ENCODE results near the gene MYADM.
"Not testable (repeated sequence)": the region's sequence is repeated elsewhere in the genome, so short reads cannot be mapped to it uniquely, and the experiment has no call there.

MYADM gene

GRCh38 chr19:53867225-53868090, at the start of gene MYADM:
Gene MYADM, plus strand, starts transcription at chr19:53867883. Its CDS starts 5,647 bp downstream, at chr19:53873530.
- peak; percentile 98 for DNase-seq (ENCODE audit: low read depth in 2 of 2)

- no peak for DNase-seq (ENCODE audit: low read depth in 2 of 2)
Measured at GRCh38 chr19:53818756-53819155, 48.9 kb upstream of the MYADM start.

- no peak for DNase-seq (ENCODE audit: low read depth in 2 of 2)
Measured at GRCh38 chr19:53819861-53820260, 47.8 kb upstream of the MYADM start.

GRCh38 chr19:53823380-53824120, 44.1 kb upstream of the MYADM start:
- DNase-seq (ENCODE audit: low read depth in 2 of 2): no peak

GRCh38 chr19:53824134-53824611, 43.5 kb upstream of the MYADM start, which contains the start of gene NLRP12:
Gene NLRP12, minus strand, starts transcription at chr19:53824314. Its CDS starts 140 bp downstream, at chr19:53824174.
- no peak for DNase-seq (ENCODE audit: low read depth in 2 of 2)

- DNase-seq (ENCODE audit: low read depth in 2 of 2): no peak
Measured at GRCh38 chr19:53826876-53827275, 40.8 kb upstream of the MYADM start.

- no peak for DNase-seq (ENCODE audit: low read depth in 2 of 2)
Measured at GRCh38 chr19:53828531-53828930, 39.2 kb upstream of the MYADM start.

- not testable (repeated sequence) for DNase-seq (ENCODE audit: low read depth in 2 of 2)
Measured at GRCh38 chr19:53832861-53833260, 34.8 kb upstream of the MYADM start.

- not testable (repeated sequence) for DNase-seq (ENCODE audit: low read depth in 2 of 2)
Measured at GRCh38 chr19:53838446-53838845, 29.2 kb upstream of the MYADM start.

GRCh38 chr19:53840241-53840640, 27.4 kb upstream of the MYADM start:
- not testable (repeated sequence) for DNase-seq (ENCODE audit: low read depth in 2 of 2)

GRCh38 chr19:53840914-53841313, 26.8 kb upstream of the MYADM start:
- not testable (repeated sequence) for DNase-seq (ENCODE audit: low read depth in 2 of 2)

GRCh38 chr19:53844849-53845246, 22.8 kb upstream of the MYADM start:
- DNase-seq (ENCODE audit: low read depth in 2 of 2): no peak

- no peak for DNase-seq (ENCODE audit: low read depth in 2 of 2)
Measured at GRCh38 chr19:53847555-53847954, 20.1 kb upstream of the MYADM start.

- DNase-seq (ENCODE audit: low read depth in 2 of 2): no peak
Measured at GRCh38 chr19:53849237-53849676, 18.4 kb upstream of the MYADM start.

- no peak for DNase-seq (ENCODE audit: low read depth in 2 of 2)
Measured at GRCh38 chr19:53853707-53854106, 14.0 kb upstream of the MYADM start.

GRCh38 chr19:53864308-53864836, 3.3 kb upstream of the MYADM start:
- DNase-seq (ENCODE audit: low read depth in 2 of 2): no peak

- no peak for DNase-seq (ENCODE audit: low read depth in 2 of 2)
Measured at GRCh38 chr19:53865523-53865917, 2.2 kb upstream of the MYADM start.

GRCh38 chr19:53865918-53866864, 1.5 kb upstream of the MYADM start:
- DNase-seq (ENCODE audit: low read depth in 2 of 2): no peak

GRCh38 chr19:53866865-53867224, 838 bp upstream of the MYADM start:
- DNase-seq (ENCODE audit: low read depth in 2 of 2): no peak

GRCh38 chr19:53868091-53868891, 608 bp downstream of the MYADM start:
- DNase-seq (ENCODE audit: low read depth in 2 of 2): no peak

All from stimulated activated CD8-positive, alpha-beta memory T cell treated with anti-CD3 and anti-CD28 coated beads, Interleukin-15, amount 100 ng/mL, for 4 hours (primary cell).